K562 treated with DMSO at 1 percent for 24 hours (cell line): Measurements from ENCODE around the gene EED. TPM values are rescaled to one million over a fixed set of nuclear protein-coding genes. Genes with fewer than 3 reads are reported as not detected.

Experiments
- total RNA-seq: library from RNA; unstranded; fragments of 300-600 nt; gene quantifications from 2 replicates; pipeline ENCODE4 v1.2.3, GENCODE V29; 2022; ENCODE audit warnings: low read depth; ENCODE audit not compliant: insufficient read depth

Gene EED
- 22.7 and 28.9 TPM in 2 replicates for total RNA-seq

GRCh38 chr11:86244522-86245368 lies at the start of gene EED:
EED (plus strand) TSS chr11:86244753; CDS start chr11:86245230, 477 bp downstream.

DNA sequence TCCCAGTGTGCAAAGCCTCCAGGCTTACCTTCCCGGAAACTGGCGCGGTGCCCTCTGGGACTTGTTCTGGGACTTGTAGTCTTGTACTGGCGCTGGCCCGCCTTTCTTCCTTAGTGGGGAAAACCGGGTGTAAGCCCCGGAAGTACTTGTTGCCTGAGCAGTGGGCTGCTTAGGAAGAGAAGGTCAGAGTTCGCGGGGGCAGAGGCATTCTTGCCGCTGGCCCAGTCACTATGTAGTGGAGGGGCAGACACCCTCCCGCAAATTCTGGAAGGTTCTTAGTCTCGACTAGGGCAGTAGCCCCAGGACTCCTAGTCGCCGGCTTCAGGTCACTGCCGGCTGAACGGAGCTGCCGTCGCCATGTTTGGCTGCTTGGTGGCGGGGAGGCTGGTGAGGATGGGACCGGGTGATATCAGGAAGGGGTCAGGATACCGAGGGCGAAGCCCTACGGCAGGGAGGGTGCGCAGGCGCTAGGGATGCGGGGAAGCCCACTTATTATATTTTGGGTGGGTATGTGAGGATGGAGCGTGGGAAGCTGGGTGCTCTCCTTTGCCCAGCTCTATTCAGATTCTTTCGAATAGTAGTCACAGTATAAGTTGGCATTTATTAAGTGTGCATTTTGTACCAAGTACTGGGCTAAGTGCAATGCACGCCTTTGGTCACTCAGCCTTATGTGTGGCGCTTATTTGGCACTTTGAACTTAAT lies 57.7 kb downstream of the EED start, which contains the start of gene HIKESHI:
TSS of gene HIKESHI (plus strand) at position 149 of the 702 bp plus-strand sequence. CDS start at position 358, 209 bp downstream.

Other genes starting within 250 kb of the EED start
- 97.4 and 118 TPM in 2 replicates for gene PICALM, start 175.7 kb upstream of the EED start, total RNA-seq
- gene HIKESHI, start 57.5 kb downstream of the EED start, total RNA-seq: 36.0 and 38.4 TPM in 2 replicates
- 0.34 TPM in 1 of 2 replicates, not detected in the other for gene CCDC81, start 130.1 kb downstream of the EED start, total RNA-seq